Glomerular visceral epithelial cell (primary cell): ENCODE measurements around the gene CUEDC2.

ENCODE experiments used
- DNase-seq: peaks from one replicate; pipeline ENCODE4 v3.0.0-alpha.2; 2016; ENCODE audit errors: extremely low spot score

Gene CUEDC2

GRCh38 chr10:102396730-102397151 lies 35.6 kb downstream of the CUEDC2 start:
- no peak for DNase-seq

DNA sequence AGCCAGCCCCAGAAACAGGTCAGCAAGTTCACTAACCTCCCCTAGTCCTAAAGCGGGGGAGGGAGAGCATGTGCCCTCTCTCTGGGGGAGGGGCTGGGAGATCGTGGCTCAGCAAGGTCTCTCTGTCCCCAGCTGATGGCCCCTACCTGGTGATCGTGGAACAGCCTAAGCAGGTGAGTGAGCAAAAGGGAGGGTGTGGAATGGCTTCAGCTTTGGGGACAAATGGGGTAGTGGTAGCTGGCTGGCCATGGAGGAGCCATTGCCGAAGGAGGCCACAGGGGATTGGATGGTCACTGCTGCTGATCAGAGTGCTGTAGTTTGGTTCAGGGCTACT lies 36.1 kb downstream of the CUEDC2 start:
- DNase-seq: no peak

GRCh38 chr10:102395400-102396316 lies 36.7 kb downstream of the CUEDC2 start, which contains the start of gene NFKB2:
Gene NFKB2 (plus strand): TSS chr10:102395705. CDS start chr10:102395960, 255 bp downstream.
- peak; percentile 90 for DNase-seq

- DNase-seq: peak; percentile 48
Measured at GRCh38 chr10:102394801-102395399, 37.5 kb downstream of the CUEDC2 start.

GRCh38 chr10:102394079-102394800 lies 38.1 kb downstream of the CUEDC2 start:
- DNase-seq: peak; percentile 96

- no peak for DNase-seq
Measured at GRCh38 chr10:102393411-102394078, 38.8 kb downstream of the CUEDC2 start.

- DNase-seq: no peak
Measured at GRCh38 chr10:102392306-102392705, 40.1 kb downstream of the CUEDC2 start.

- DNase-seq: no peak
Measured at GRCh38 chr10:102389894-102390293, 42.5 kb downstream of the CUEDC2 start.

DNA sequence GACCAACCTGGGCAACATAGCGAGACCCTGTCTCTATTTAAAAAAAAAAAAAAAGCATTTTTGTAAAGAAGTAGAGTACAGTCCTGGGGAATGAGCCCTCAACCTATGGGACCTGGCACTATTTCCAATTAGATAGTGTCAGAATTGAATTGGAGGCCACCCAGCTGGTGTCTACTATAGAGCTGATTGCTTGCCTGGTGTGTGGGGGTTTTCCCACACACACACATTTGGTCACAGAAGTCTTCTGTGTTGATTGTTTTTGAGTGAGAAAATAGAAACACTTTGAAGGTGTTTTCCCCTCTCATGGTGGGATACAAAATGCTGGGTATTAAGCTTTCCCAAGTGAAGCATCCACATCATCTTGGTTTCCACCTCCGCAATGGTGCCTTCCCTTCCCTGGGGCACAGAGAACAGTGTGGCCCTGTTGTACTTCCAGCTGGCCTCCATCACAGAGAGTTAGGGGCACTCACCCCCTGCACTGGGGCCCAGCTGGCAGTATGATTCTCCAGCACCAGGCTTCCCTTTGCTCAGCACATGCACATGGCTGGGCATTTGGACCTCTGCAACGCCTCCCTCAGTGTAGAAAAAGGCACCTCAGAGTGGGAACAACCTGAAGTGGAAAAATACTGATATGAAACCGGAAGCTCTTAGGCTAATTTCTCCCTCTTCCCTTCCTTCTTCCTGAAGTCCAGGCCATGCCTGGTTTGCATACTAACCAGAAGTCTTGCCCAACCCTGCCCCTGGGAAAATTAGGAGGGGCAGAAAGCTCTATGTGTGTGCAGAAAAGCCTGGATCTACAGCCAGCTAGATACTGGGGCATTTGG lies 47.6 kb downstream of the CUEDC2 start:
- DNase-seq: no peak

DNA sequence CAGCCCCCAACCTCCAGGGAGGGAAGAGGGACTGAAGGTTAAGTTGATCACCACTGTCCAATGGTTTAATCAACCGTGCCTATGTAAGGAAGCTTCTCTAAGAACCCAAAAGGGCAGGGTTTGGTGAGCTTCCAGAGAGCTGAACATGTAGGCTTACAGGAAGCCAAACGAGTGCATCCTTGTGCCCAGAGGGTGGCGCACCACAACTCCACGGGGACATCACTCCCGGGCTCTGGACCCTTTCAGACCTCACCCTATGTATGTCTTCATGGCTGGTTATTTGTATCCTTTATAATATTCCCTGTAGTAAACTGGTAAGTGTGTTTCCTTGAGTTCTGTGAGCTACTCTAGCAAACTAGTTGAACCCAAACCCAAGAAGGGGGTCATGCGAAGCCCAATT lies 48.3 kb downstream of the CUEDC2 start:
- DNase-seq: no peak

GRCh38 chr10:102382871-102383270 lies 49.5 kb downstream of the CUEDC2 start:
- DNase-seq: no peak

GRCh38 chr10:102381983-102382382 lies 50.4 kb downstream of the CUEDC2 start:
- no peak for DNase-seq

DNA sequence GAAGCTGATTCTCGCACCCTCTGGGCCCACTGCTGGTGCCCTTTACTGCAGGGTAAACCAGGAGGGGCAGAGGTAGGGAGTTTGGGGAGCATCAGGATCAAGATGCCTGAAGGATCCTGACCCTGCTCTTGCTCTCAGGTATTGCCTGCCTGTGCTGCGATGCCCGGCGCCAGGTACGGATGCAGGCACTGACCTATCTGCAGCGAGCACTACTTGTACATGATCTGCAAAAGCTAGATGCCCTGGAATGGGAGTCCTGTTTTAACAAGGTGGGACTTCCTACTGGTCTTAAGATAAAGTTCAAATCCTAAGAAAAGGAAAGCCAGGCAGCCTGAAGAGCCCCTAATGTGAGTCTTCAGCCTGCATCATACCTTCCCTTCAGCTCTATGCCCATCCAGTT lies 53.0 kb downstream of the CUEDC2 start:
- DNase-seq: no peak

DNA sequence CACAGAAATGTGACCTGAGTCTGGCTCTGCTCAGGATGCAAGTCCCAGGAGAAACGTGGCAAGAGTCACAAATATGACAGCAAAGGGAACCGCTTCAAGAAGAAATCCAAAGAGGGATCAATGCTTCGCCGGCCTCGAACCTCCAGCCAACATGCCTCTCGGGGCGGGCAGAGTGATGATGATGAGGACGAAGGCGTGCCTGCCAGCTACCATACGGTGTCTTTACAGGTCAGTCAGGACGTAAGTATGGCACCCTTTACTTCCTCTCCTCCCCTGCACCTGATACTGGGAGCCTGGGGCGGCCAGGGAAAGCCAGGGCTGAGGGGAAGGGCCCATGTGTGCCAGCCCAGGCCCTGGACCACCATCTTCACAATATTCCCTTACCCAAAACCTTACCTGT lies 55.5 kb downstream of the CUEDC2 start:
- DNase-seq: no peak

DNA sequence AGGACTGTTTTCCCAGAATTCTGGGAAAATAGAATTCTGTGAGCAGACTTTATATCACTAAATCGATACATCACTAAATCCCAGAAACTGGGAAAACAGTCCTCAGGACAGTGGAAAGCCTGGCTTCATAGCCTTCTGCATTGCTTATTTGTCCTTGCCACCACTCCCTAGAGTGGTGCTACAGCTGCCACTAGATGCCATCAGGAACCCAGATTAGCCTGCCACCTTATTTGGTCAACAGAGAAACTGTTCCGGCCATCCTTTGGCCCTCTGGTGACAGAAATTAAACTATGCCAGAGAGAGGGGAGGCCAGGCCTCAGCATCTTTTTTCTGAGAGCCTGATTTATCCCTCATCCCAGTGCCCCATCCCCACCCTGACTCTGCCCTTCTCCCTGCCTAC lies 56.5 kb downstream of the CUEDC2 start:
- DNase-seq: no peak

GRCh38 chr10:102375250-102375649 lies 57.1 kb downstream of the CUEDC2 start:
- DNase-seq: no peak
